ENCODE measurements around the gene NME1. TPM values are rescaled to one million over a fixed set of nuclear protein-coding genes. Genes with fewer than 3 reads are reported as not detected.

Gene NME1
- total and polyA plus RNA-seq, 10 of the 15 experiments (the other 5 are each of a cell fraction or from before 2014, with no cell fraction given): 273 to 1,362 (median 455) TPM

DNA sequence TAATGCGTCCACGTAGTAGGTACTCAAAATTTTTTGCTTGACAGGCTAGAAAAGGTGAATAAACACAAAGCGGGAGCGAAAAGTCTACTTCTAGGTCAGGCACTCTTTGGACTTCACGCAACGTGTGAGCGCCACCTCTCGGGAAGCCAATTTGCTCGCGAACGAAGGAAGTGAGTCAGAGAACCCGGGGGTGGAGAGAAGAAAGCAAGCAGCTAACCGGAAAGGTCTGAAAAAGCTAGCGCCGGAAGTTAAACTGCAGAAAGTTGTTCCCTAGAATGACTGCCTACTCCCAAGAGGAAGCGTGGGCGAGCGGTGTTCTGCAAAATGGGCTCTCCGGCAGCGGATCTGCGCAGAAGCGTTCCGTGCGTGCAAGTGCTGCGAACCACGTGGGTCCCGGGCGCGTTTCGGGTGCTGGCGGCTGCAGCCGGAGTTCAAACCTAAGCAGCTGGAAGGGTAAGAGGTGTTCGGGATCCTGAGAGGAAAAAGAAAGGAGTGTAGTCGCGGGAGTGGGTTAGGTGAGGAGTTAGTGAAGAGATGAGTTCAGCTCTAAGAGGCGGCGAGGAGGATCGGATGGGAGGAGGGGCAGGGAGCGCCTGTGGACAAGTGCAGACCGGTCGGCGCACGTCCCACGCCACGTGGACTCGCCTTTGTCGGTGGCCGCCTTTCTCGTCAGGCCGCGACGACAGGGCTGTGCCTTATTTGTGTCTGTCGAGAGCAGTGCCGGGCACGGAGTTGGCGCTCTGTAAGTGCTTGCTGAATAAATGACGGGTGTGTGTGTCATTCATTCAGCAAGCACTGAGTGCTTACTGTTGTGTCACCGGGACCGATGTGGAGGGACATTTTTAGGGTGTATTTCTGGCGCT lies at the start of gene NME1 (continued):
- TF ChIP-seq ATF2 (IDR thresholded peaks at IDR 0.05; ENCODE audit: low read length) (peak; percentile 58), RCOR1 (conservative IDR thresholded peaks at IDR 0.05; ENCODE audit: low read depth, low read length) (peak; percentile 84; the same call in 1 of the 2 replicates), CHD2 (IDR thresholded peaks at IDR 0.05; ENCODE audit: borderline replicate concordance, low read depth, low read length) (peak; percentile 89), SPI1 (IDR thresholded peaks at IDR 0.05; ENCODE audit: borderline replicate concordance, insufficient read depth, low read depth, low read length) (peak; percentile 49; the same call in 1 of the 2 replicates), KLF5 (IDR thresholded peaks at IDR 0.05; ENCODE audit: partially characterized antibody) (peak; percentile 88), CREB1 (IDR thresholded peaks at IDR 0.05; ENCODE audit: low read depth) (peak; percentile 90), BMI1 (IDR thresholded peaks at IDR 0.05; ENCODE audit: borderline replicate concordance) (peak; percentile 39; the same call in 1 of the 2 replicates), RAD51 (IDR thresholded peaks at IDR 0.05) (peak; percentile 95)
- TF ChIP-seq, protein P1, sequence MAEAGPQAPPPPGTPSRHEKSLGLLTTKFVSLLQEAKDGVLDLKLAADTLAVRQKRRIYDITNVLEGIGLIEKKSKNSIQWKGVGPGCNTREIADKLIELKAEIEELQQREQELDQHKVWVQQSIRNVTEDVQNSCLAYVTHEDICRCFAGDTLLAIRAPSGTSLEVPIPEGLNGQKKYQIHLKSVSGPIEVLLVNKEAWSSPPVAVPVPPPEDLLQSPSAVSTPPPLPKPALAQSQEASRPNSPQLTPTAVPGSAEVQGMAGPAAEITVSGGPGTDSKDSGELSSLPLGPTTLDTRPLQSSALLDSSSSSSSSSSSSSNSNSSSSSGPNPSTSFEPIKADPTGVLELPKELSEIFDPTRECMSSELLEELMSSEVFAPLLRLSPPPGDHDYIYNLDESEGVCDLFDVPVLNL (IDR thresholded peaks at IDR 0.05; ENCODE audit: low read depth, low read length): peak; percentile 62; the same call in 1 of the 2 replicates
- TF ChIP-seq, protein P2, sequence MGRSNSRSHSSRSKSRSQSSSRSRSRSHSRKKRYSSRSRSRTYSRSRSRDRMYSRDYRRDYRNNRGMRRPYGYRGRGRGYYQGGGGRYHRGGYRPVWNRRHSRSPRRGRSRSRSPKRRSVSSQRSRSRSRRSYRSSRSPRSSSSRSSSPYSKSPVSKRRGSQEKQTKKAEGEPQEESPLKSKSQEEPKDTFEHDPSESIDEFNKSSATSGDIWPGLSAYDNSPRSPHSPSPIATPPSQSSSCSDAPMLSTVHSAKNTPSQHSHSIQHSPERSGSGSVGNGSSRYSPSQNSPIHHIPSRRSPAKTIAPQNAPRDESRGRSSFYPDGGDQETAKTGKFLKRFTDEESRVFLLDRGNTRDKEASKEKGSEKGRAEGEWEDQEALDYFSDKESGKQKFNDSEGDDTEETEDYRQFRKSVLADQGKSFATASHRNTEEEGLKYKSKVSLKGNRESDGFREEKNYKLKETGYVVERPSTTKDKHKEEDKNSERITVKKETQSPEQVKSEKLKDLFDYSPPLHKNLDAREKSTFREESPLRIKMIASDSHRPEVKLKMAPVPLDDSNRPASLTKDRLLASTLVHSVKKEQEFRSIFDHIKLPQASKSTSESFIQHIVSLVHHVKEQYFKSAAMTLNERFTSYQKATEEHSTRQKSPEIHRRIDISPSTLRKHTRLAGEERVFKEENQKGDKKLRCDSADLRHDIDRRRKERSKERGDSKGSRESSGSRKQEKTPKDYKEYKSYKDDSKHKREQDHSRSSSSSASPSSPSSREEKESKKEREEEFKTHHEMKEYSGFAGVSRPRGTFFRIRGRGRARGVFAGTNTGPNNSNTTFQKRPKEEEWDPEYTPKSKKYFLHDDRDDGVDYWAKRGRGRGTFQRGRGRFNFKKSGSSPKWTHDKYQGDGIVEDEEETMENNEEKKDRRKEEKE (IDR thresholded peaks at IDR 0.05): no peak
- TF ChIP-seq, protein P3, sequence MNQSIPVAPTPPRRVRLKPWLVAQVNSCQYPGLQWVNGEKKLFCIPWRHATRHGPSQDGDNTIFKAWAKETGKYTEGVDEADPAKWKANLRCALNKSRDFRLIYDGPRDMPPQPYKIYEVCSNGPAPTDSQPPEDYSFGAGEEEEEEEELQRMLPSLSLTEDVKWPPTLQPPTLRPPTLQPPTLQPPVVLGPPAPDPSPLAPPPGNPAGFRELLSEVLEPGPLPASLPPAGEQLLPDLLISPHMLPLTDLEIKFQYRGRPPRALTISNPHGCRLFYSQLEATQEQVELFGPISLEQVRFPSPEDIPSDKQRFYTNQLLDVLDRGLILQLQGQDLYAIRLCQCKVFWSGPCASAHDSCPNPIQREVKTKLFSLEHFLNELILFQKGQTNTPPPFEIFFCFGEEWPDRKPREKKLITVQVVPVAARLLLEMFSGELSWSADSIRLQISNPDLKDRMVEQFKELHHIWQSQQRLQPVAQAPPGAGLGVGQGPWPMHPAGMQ (IDR thresholded peaks at IDR 0.05; ENCODE audit: borderline replicate concordance): peak; percentile 45

Data from GM12878 (cell line).